SK-N-MC (cell line): ENCODE data around the gene FHOD3.

Experiments
- DNase-seq: peaks from one replicate; pipeline ENCODE4 v3.0.0-alpha.2; 2011; ENCODE audit warnings: low read depth, low spot score
- H3K27ac ChIP-seq: fragments of 200-600 bp; sonication (generic); 2 replicates; pipeline ENCODE4 v1.5.1; 2016; ENCODE audit warnings: mixed run types
- H3K36me3 ChIP-seq: fragments of 200-600 bp; sonication (generic); 2 replicates; pipeline ENCODE4 v1.6.1; 2017; ENCODE audit warnings: antibody characterized with exemption, low read length, mixed read lengths; ENCODE audit not compliant: insufficient read depth
- H3K4me3 ChIP-seq: fragments of 200-600 bp; sonication (generic); 2 replicates; pipeline ENCODE4 v1.5.1; 2016
- H3K9ac ChIP-seq: fragments of 200-600 bp; sonication (generic); 2 replicates; pipeline ENCODE4 v1.8.0; 2017; ENCODE audit warnings: mixed run types, mixed read lengths; ENCODE audit not compliant: insufficient read length
- H3K9me3 ChIP-seq: fragments of 200-600 bp; sonication (generic); 2 replicates; pipeline ENCODE4 v1.6.1; 2017; ENCODE audit warnings: low read depth, mild to moderate bottlenecking, antibody characterized with exemption, low read length, moderate library complexity, mixed read lengths
- EZH2 ChIP-seq: fragments of 200-600 bp; sonication (generic); IDR thresholded peaks from one replicate; pipeline ENCODE4 v1.6.1; 2017; ENCODE audit warnings: antibody characterized with exemption
- FOXP2 ChIP-seq: optimal IDR thresholded peaks from 2 replicates; pipeline ENCODE3; 2011; ENCODE audit warnings: mild to moderate bottlenecking, moderate library complexity; ENCODE audit not compliant: insufficient read depth; ENCODE audit errors: extremely low read length, control extremely low read depth
- POLR2AphosphoS5 ChIP-seq: IDR thresholded peaks from 2 replicates; pipeline ENCODE4 v1.6.1; 2012; ENCODE audit warnings: mild to moderate bottlenecking, low read depth, low read length, borderline replicate concordance

The FHOD3 gene

GRCh38 chr18:36330435-36331052 is 33.0 kb downstream of the FHOD3 start:
- H3K27ac ChIP-seq = no peak overlapping the region
- H3K9me3 ChIP-seq = no peaks in the 10 kb centered on the region
- no peak overlapping the region for H3K9ac ChIP-seq
- no peaks in the 10 kb centered on the region for H3K36me3 ChIP-seq
- no peak for DNase-seq
- no peak overlapping the region for H3K4me3 ChIP-seq
- TF ChIP-seq POLR2AphosphoS5 (no peak), FOXP2 (no peak), EZH2 (no peak)

DNA sequence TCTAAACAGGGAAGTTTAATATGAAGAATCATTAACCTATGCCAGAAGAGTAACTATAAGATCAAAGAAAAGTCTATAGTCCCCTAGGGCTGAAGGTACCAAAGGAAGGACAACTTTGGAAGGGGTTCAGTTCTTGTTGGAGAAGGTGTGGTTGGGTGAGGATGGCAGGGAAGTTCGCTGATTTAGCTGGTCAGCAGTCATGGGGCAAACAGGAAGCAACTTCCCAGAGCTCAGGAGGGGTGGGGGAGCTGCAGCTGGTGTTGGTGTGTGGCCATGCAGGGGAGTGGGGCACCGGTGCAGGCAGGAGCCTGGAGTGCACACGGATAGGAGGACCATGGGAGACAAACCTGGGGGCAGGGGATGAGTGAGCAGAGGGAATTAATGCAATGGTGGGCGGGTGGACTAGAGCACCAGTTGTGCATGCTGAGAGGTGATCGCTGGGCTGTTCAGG is 34.0 kb downstream of the FHOD3 start:
- Histone ChIP-seq H3K4me3 (no peak overlapping the region), H3K9me3 (no peaks in the 10 kb centered on the region), H3K9ac (no peak overlapping the region), H3K36me3 (no peaks in the 10 kb centered on the region), H3K27ac (no peak overlapping the region)
- TF ChIP-seq POLR2AphosphoS5 (no peak), FOXP2 (no peak), EZH2 (no peak)
- DNase-seq = no peak

GRCh38 chr18:36333414-36333813 is 35.9 kb downstream of the FHOD3 start:
- Histone ChIP-seq H3K36me3 (no peaks in the 10 kb centered on the region), H3K9me3 (no peaks in the 10 kb centered on the region), H3K27ac (no peak overlapping the region), H3K9ac (no peak overlapping the region), H3K4me3 (no peak overlapping the region)
- DNase-seq = no peak
- TF ChIP-seq POLR2AphosphoS5 (no peak), EZH2 (no peak), FOXP2 (no peak)

DNA sequence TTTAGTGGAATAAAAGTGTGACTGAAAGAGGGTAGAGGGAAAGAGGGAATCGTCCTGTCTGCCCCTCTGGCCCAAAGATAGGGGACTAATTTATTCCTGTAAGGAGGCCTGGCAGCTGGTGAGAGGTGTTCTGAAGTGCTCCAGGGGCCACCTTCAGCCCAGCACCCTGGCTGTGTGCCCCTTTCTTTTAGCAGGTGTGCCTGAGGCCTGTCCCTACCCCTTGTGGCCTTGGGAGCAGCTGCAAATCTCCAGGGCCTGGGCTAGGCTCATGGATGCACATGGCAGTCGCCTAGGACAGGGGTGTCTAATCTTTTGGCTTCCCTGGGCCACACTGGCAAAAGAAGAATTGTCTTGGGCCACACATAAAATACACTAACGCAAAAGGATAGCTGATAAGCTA is 37.3 kb downstream of the FHOD3 start:
- TF ChIP-seq EZH2 (no peak), POLR2AphosphoS5 (no peak), FOXP2 (no peak)
- Histone ChIP-seq H3K9ac (no peak overlapping the region), H3K9me3 (no peaks in the 10 kb centered on the region), H3K36me3 (no peaks in the 10 kb centered on the region), H3K27ac (no peak overlapping the region), H3K4me3 (no peak overlapping the region)
- DNase-seq = no peak

GRCh38 chr18:36335476-36336279 is 38.2 kb downstream of the FHOD3 start:
- Histone ChIP-seq H3K9me3 (no peaks in the 10 kb centered on the region), H3K36me3 (no peaks in the 10 kb centered on the region), H3K9ac (no peak overlapping the region), H3K4me3 (no peak overlapping the region), H3K27ac (no peak overlapping the region)
- no peak for DNase-seq
- TF ChIP-seq POLR2AphosphoS5 (no peak), EZH2 (no peak), FOXP2 (no peak)

GRCh38 chr18:36337679-36338402 is 40.3 kb downstream of the FHOD3 start:
- no peak for DNase-seq
- Histone ChIP-seq H3K36me3 (no peaks in the 10 kb centered on the region), H3K4me3 (no peak overlapping the region), H3K9ac (no peak overlapping the region), H3K9me3 (no peaks in the 10 kb centered on the region), H3K27ac (no peak overlapping the region)
- no peak for TF ChIP-seq FOXP2
- TF ChIP-seq EZH2 = no peak
- TF ChIP-seq POLR2AphosphoS5 = no peak

DNA sequence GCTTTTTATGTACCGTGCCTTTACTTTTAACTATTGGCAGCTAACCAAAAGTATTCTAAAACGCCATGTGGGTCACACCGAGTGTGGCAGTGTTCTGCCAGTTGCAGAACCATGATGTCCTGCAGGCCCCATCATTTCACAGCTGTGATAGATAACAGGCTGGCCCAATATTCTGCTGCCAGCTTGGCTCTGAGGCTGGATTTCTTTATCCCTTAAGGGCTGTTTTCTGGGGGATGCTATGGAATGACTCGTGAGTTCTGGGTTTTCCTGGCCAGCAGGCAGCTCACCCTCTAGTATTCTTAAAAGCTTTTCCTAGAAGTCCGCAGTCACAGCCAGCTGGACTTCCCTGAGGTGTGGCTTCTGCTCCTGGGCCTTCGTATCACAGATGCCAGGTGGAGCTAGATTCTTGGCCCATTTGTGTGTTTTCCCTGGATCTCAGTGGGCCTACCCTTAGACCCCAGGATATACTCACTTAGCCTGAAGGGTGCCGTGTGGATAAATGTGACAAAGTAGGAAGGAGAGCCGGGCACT is 41.0 kb downstream of the FHOD3 start:
- no peak overlapping the region for H3K9ac ChIP-seq
- H3K36me3 ChIP-seq = no peaks in the 10 kb centered on the region
- no peaks in the 10 kb centered on the region for H3K9me3 ChIP-seq
- H3K4me3 ChIP-seq = no peak overlapping the region
- no peak overlapping the region for H3K27ac ChIP-seq
- DNase-seq = no peak
- TF ChIP-seq POLR2AphosphoS5 = no peak
- no peak for TF ChIP-seq EZH2
- no peak for TF ChIP-seq FOXP2

DNA sequence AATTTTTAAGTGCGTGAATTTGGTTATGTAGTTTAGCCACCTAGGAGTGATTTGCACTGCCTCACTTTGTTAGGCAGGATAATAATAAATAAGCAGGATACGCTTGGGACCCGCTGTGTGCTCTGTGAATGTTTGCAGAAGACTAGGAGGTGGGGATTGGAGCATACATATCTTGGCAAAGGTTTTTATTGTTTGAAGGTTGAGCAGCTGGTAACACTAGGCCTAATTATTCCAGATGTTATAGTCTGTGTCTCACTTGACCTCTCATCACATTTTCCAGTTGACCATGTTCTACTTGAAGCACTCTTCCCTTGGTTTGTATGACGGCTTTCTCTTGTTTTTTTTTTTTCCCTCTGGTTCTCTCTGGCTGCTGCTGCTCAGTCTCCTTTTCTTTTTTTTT is 42.7 kb downstream of the FHOD3 start:
- TF ChIP-seq EZH2 = no peak
- TF ChIP-seq POLR2AphosphoS5 = no peak
- TF ChIP-seq FOXP2 = no peak
- no peak overlapping the region for H3K4me3 ChIP-seq
- H3K27ac ChIP-seq = no peak overlapping the region
- H3K9ac ChIP-seq = no peak overlapping the region
- H3K36me3 ChIP-seq = no peaks in the 10 kb centered on the region
- no peak for DNase-seq
- H3K9me3 ChIP-seq = no peaks in the 10 kb centered on the region
